ENCODE measurements around the gene RASL12. TPM values are rescaled to one million over a fixed set of nuclear protein-coding genes. Genes with fewer than 3 reads are reported as not detected.
A peak's percentile ranks its signal among the peaks of the same experiment; 100 is the strongest.
"Not testable (repeated sequence)": the region's sequence is repeated elsewhere in the genome, so short reads cannot be mapped to it uniquely, and the experiment has no call there.

Gene RASL12
- polyA plus RNA-seq, 1 experiment: 0.16 TPM

DNA sequence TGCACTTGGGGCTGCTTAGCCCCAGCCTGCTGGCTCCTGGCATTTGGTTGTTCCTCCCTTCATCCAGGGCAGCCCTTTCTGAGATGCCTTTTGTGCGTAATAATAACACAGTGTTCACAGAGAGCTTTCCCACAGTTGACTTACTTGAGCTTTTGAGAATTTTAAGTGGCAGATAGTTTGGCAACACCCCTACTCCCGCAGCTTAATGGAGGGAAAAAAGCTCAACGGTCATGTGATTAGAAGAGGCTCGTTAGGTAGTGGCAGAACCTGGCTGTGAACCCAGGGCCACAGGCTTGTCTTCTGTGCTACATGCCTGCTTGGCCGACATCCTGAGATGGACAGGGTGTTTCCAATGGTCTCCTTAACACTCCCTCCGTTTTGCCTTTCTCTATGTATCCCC lies 13.5 kb upstream of the RASL12 start:
- H3K27me3 ChIP-seq (ENCODE audit: control insufficient read depth, insufficient read depth, low read length): peaks cover 17% of the 10 kb centered on the region
- no peak for DNase-seq (ENCODE audit: low read depth)
- ChIA-PET CTCF (interaction anchor here (1.2 to 13.4 kb wide), 4 partner anchors 14 to 47 kb away, joined by 5 to 301 read pairs (median 40); partner anchors contain the start of gene RASL12), POLR2A (no interaction called here)
- TF ChIP-seq, protein P1, sequence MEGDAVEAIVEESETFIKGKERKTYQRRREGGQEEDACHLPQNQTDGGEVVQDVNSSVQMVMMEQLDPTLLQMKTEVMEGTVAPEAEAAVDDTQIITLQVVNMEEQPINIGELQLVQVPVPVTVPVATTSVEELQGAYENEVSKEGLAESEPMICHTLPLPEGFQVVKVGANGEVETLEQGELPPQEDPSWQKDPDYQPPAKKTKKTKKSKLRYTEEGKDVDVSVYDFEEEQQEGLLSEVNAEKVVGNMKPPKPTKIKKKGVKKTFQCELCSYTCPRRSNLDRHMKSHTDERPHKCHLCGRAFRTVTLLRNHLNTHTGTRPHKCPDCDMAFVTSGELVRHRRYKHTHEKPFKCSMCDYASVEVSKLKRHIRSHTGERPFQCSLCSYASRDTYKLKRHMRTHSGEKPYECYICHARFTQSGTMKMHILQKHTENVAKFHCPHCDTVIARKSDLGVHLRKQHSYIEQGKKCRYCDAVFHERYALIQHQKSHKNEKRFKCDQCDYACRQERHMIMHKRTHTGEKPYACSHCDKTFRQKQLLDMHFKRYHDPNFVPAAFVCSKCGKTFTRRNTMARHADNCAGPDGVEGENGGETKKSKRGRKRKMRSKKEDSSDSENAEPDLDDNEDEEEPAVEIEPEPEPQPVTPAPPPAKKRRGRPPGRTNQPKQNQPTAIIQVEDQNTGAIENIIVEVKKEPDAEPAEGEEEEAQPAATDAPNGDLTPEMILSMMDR (IDR thresholded peaks at IDR 0.05; ENCODE audit: insufficient read depth, low read depth, low read length): no peak
- H3K4me3 ChIP-seq (ENCODE audit: low read depth, low read length): no peak overlapping the region
- H3K36me3 ChIP-seq (ENCODE audit: control insufficient read depth, insufficient read depth, low read length): no peaks in the 10 kb centered on the region

DNA sequence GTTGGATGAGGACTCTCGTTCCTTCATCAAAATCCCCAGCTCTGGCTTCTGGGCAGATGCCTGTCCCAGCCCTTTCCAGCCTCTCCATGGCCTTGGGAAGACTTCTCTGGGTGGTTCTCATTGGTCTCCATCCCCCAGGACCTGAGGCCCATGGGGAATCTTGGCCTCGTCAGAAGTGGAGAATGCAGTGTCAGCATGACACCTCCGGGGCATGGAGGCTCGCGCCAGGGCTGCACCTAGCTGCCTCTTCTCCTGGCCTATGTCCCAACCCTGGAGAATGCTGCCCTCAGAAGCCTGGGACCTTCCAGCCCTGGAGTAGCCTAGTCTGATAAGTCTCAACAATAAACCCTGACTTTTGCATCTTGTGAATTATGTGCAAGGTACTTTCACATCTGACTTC lies 11.8 kb upstream of the RASL12 start:
- Histone ChIP-seq H3K27me3 (ENCODE audit: control insufficient read depth, insufficient read depth, low read length) (peaks cover 17% of the 10 kb centered on the region), H3K4me3 (ENCODE audit: low read depth, low read length) (no peak overlapping the region), H3K36me3 (ENCODE audit: control insufficient read depth, insufficient read depth, low read length) (no peaks in the 10 kb centered on the region)
- ChIA-PET CTCF (interaction anchor here (1.6 to 13.4 kb wide), 6 partner anchors 7 to 352 kb away, joined by 5 to 301 read pairs (median 52); partner anchors contain the start of gene RASL12), POLR2A (no interaction called here)
- DNase-seq (ENCODE audit: low read depth): no peak
- TF ChIP-seq, protein P1 (IDR thresholded peaks at IDR 0.05; ENCODE audit: insufficient read depth, low read depth, low read length): no peak

DNA sequence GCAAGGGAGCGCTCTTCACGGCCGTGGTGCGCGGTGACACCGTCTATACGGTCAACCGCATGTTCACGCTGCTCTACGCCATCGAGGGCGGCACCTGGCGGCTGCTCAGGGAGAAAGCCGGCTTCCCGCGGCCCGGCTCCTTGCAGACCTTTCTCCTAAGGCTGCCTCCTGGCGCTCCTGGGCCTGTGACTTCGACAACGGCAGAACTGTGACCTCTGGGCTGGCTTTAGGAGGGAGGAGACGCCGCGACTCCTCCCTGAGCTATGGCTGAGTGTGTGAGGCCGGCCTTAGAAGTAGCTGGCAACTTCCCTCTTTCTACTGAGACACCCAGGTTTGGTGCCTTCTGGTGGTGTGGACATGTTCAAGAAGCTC lies 10.2 kb upstream of the RASL12 start:
- no peaks in the 10 kb centered on the region for H3K36me3 ChIP-seq (ENCODE audit: control insufficient read depth, insufficient read depth, low read length)
- POLR2A ChIA-PET: no interaction called here
- H3K4me3 ChIP-seq (ENCODE audit: low read depth, low read length): no peak overlapping the region
- no peak for DNase-seq (ENCODE audit: low read depth)
- peaks cover 15% of the 10 kb centered on the region for H3K27me3 ChIP-seq (ENCODE audit: control insufficient read depth, insufficient read depth, low read length)
- CTCF ChIA-PET: interaction anchor here (0.5 to 13.4 kb wide), 17 partner anchors 9 to 469 kb away, joined by 3 to 301 read pairs (median 5); partner anchors contain the start of genes RASL12, SLC51B and UBAP1L
- TF ChIP-seq, protein P1 (IDR thresholded peaks at IDR 0.05; ENCODE audit: insufficient read depth, low read depth, low read length): peak; percentile 81

DNA sequence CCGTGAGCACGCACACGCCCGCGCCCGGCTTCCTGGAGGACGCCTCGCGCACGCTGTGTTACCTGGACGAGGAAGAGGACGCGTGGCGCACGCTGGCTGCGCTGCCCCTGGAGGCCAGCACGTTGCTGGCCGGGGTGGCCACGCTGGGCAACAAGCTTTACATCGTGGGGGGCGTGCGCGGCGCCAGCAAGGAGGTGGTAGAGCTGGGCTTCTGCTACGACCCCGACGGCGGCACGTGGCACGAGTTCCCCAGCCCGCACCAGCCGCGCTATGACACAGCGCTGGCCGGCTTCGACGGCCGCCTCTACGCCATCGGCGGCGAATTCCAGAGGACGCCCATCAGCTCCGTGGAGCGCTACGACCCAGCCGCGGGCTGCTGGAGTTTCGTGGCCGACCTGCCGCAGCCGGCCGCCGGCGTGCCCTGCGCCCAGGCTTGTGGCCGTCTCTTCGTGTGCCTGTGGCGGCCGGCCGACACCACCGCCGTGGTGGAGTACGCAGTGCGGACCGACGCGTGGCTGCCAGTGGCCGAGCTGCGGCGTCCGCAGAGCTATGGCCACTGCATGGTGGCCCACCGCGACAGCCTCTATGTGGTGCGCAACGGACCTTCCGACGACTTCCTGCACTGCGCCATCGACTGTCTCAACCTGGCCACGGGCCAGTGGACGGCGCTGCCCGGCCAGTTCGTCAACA lies 9.6 kb upstream of the RASL12 start:
- POLR2A ChIA-PET: no interaction called here
- TF ChIP-seq, protein P1 (IDR thresholded peaks at IDR 0.05; ENCODE audit: insufficient read depth, low read depth, low read length): no peak
- H3K27me3 ChIP-seq (ENCODE audit: control insufficient read depth, insufficient read depth, low read length): peaks cover 14% of the 10 kb centered on the region
- CTCF ChIA-PET: interaction anchor here (0.9 to 13.4 kb wide), 13 partner anchors 10 to 347 kb away, joined by 3 to 301 read pairs (median 7); partner anchors contain the start of genes RASL12 and SLC51B
- no peak for DNase-seq (ENCODE audit: low read depth)
- H3K36me3 ChIP-seq (ENCODE audit: control insufficient read depth, insufficient read depth, low read length): no peaks in the 10 kb centered on the region
- no peak overlapping the region for H3K4me3 ChIP-seq (ENCODE audit: low read depth, low read length)

DNA sequence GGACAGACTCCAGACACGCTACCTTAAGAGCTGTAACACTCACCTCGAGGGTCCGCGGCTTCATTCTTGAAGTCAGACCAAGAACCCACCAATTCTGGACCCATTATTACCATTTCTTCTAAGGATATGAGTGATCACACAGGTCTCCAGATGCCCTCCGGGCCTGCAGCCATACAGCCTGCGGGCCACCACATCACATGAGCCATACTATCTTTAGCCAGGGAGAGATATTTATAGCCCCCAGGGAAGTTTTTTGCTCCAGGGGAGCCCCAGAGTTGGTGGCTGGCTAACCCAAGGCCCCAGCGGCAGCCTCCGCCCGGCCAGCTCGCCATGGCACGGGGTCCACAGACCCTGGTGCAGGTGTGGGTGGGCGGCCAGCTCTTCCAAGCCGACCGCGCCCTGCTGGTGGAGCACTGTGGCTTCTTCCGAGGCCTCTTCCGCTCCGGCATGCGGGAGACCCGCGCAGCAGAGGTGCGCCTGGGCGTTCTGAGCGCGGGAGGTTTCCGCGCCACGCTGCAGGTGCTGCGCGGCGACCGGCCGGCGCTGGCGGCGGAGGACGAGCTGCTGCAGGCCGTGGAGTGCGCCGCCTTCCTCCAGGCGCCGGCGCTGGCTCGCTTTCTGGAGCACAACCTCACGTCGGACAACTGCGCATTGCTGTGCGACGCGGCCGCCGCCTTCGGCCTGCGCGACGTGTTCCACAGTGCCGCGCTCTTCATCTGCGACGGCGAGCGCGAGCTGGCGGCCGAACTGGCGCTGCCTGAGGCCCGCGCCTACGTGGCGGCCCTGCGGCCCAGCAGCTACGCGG lies 8.9 kb upstream of the RASL12 start, which contains the start of gene KBTBD13:
Gene KBTBD13 (plus strand): TSS at position 261 of the 805 bp plus-strand sequence. CDS start 70 bp downstream, at position 331.
- H3K27me3 ChIP-seq (ENCODE audit: control insufficient read depth, insufficient read depth, low read length): peaks cover 12% of the 10 kb centered on the region
- H3K4me3 ChIP-seq (ENCODE audit: low read depth, low read length): no peak within 1 kb of the TSS
- ChIA-PET CTCF (interaction anchor here (0.9 to 13.4 kb wide), 11 partner anchors 9 to 346 kb away, joined by 3 to 301 read pairs (median 9); partner anchors contain the start of genes RASL12 and SLC51B), POLR2A (no interaction called here)
- TF ChIP-seq, protein P1 (IDR thresholded peaks at IDR 0.05; ENCODE audit: insufficient read depth, low read depth, low read length): no peak
- no peak for DNase-seq (ENCODE audit: low read depth)
- no peaks in the 10 kb centered on the region for H3K36me3 ChIP-seq (ENCODE audit: control insufficient read depth, insufficient read depth, low read length)

DNA sequence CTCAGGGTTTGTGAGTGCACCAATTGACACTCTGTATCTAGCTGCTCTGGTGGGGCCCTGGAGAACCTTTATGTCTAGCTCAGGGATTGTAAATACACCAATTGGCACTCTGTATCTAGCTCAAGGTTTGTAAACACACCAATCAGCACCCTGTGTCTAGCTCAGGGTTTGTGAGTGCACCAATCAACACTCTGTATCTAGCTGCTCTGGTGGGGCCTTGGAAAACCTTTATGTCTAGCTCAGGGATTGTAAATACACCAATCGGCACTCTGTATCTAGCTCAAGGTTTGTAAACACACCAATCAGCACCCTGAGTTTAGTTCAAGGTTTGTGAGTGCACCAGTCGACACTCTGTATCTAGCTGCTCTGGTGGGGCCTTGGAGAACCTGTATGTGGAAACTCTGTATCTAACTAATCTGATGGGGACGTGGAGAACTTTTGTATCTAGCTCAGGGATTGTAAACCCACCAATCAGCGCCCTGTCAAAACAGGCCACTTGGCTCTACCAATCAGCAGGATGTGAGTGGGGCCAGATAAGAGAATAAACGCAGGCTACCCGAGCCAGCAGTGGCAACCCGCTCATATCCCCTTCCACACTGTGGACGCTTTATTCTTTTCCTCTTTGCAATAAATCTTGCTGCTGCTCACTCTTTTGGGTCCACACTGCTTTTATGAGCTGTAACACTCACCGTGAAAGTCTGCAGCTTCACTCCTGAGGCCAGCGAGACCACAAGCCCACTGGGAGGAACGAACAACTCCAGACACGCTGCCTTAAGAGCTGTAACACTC lies 8.0 kb upstream of the RASL12 start:
- H3K27me3 ChIP-seq (ENCODE audit: control insufficient read depth, insufficient read depth, low read length); POLR2A ChIA-PET; H3K36me3 ChIP-seq (ENCODE audit: control insufficient read depth, insufficient read depth, low read length); DNase-seq (ENCODE audit: low read depth); H3K4me3 ChIP-seq (ENCODE audit: low read depth, low read length): not testable (repeated sequence)
- CTCF ChIA-PET: interaction anchor here (0.9 to 13.4 kb wide), 8 partner anchors 8 to 41 kb away, joined by 3 to 301 read pairs (median 40); partner anchors contain the start of gene RASL12

- DNase-seq (ENCODE audit: low read depth); POLR2A ChIA-PET; H3K36me3 ChIP-seq (ENCODE audit: control insufficient read depth, insufficient read depth, low read length); H3K27me3 ChIP-seq (ENCODE audit: control insufficient read depth, insufficient read depth, low read length); H3K4me3 ChIP-seq (ENCODE audit: low read depth, low read length): not testable (repeated sequence)
- CTCF ChIA-PET: interaction anchor here (2.2 to 9.3 kb wide), 4 partner anchors 12 to 40 kb away, joined by 8 to 61 read pairs (median 34); no protein-coding TSS in a partner anchor
Measured at GRCh38 chr15:65074946-65075345, 7.2 kb upstream of the RASL12 start.

All from BJ (cell line).